DND-41 (cell line): ENCODE measurements around the gene OR7G2.
"Not testable (repeated sequence)": the region's sequence is repeated elsewhere in the genome, so short reads cannot be mapped to it uniquely, and the experiment has no call there.

ENCODE experiments used
- EZH2 ChIP-seq: IDR thresholded peaks from 3 replicates; pipeline ENCODE4 v1.6.1; 2012; ENCODE audit warnings: borderline replicate concordance, low read depth, mild to moderate bottlenecking, moderate library complexity, low read length, inconsistent platforms; ENCODE audit not compliant: severe bottlenecking
- TF ChIP-seq, protein P1 (sequence below): IDR thresholded peaks from 2 replicates; pipeline ENCODE4 v1.5.1; 2012; ENCODE audit warnings: borderline replicate concordance, low read length, moderate library complexity, mild to moderate bottlenecking; ENCODE audit not compliant: poor library complexity, severe bottlenecking; ENCODE audit errors: extremely low read depth

GRCh38 chr19:9056131-9056530 lies 51.1 kb downstream of the OR7G2 start:
- not testable (repeated sequence) for TF ChIP-seq EZH2
- TF ChIP-seq, protein P1, sequence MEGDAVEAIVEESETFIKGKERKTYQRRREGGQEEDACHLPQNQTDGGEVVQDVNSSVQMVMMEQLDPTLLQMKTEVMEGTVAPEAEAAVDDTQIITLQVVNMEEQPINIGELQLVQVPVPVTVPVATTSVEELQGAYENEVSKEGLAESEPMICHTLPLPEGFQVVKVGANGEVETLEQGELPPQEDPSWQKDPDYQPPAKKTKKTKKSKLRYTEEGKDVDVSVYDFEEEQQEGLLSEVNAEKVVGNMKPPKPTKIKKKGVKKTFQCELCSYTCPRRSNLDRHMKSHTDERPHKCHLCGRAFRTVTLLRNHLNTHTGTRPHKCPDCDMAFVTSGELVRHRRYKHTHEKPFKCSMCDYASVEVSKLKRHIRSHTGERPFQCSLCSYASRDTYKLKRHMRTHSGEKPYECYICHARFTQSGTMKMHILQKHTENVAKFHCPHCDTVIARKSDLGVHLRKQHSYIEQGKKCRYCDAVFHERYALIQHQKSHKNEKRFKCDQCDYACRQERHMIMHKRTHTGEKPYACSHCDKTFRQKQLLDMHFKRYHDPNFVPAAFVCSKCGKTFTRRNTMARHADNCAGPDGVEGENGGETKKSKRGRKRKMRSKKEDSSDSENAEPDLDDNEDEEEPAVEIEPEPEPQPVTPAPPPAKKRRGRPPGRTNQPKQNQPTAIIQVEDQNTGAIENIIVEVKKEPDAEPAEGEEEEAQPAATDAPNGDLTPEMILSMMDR, result not testable (repeated sequence)
